HEK293 (cell line): ENCODE results near the gene MELTF.

Experiments used
- CTCF ChIA-PET: fragments of 350-600 bp; formaldehyde crosslinking; extraction: SDS; loops from one replicate; lab custom pipeline; 2021; ENCODE audit warnings: antibody characterized with exemption; lab: Yijun Ruan, JAX
- POLR2A ChIA-PET: fragments of 300-600 bp; formaldehyde crosslinking; extraction: SDS; loops from one replicate; lab custom pipeline; 2020; ENCODE audit warnings: antibody characterized with exemption, inconsistent platforms; lab: Yijun Ruan, JAX
- H3K27ac ChIP-seq: fragments of 200-500 bp; sonication (Bioruptor generic); 2 replicates; pipeline ENCODE4 v1.5.1; 2014; ENCODE audit warnings: low read depth, low read length, control low read depth, inconsistent platforms; ENCODE audit errors: extremely low read depth
- H3K36me3 ChIP-seq, 2 experiments: fragments of 200-500 bp in 1 of 2; sonication (Bioruptor generic) in 1 of 2; 1 replicate in 1 of 2; 2 replicates in 1 of 2; pipeline ENCODE4 v1.5.1; 2014 to 2017; ENCODE audit warnings: inconsistent platforms in 2 of 2, low read length in 2 of 2; ENCODE audit not compliant: control insufficient read depth in 2 of 2, insufficient read depth in 1 of 2
- H3K4me1 ChIP-seq: fragments of 200-500 bp; sonication (Bioruptor generic); 2 replicates; pipeline ENCODE4 v1.5.1; 2014; ENCODE audit warnings: mild to moderate bottlenecking, low read length, inconsistent platforms; ENCODE audit not compliant: control insufficient read depth, insufficient read depth
- H3K4me3 ChIP-seq: 2 replicates; pipeline ENCODE4 v1.5.1; 2011; ENCODE audit warnings: low read depth, mild to moderate bottlenecking, control low read depth, low read length, moderate library complexity
- H3K9me3 ChIP-seq: fragments of 200-500 bp; sonication (Bioruptor generic); 2 replicates; pipeline ENCODE4 v1.5.1; 2014; ENCODE audit warnings: low read depth, low read length, inconsistent platforms; ENCODE audit not compliant: control insufficient read depth, insufficient read depth
- GLIS2 ChIP-seq: fragments of 450-650 bp; formaldehyde crosslinking; IDR thresholded peaks from 2 replicates; pipeline ENCODE4 v1.5.1; 2016; ENCODE audit warnings: missing biosample characterization, missing genetic modification characterization
- HOXC10 ChIP-seq: sonication (generic); formaldehyde crosslinking; IDR thresholded peaks from 2 replicates; pipeline ENCODE4 v1.8.1; 2023; ENCODE audit warnings: mild to moderate bottlenecking, missing genetic modification reagents
- HOXD13 ChIP-seq: sonication (generic); formaldehyde crosslinking; IDR thresholded peaks from 2 replicates; pipeline ENCODE4 v1.8.0; 2022; ENCODE audit warnings: missing genetic modification reagents, borderline replicate concordance
- KLF17 ChIP-seq: fragments of 450-650 bp; formaldehyde crosslinking; IDR thresholded peaks from 2 replicates; pipeline ENCODE4 v1.5.1; 2016; ENCODE audit warnings: missing biosample characterization, missing genetic modification characterization
- PRDM1 ChIP-seq: fragments of 450-650 bp; formaldehyde crosslinking; IDR thresholded peaks from 2 replicates; pipeline ENCODE4; 2016; ENCODE audit warnings: missing biosample characterization, missing genetic modification characterization
- ZBTB8A ChIP-seq: fragments of 450-650 bp; formaldehyde crosslinking; IDR thresholded peaks from 2 replicates; pipeline ENCODE4 v1.5.1; 2016; ENCODE audit warnings: missing biosample characterization, missing genetic modification characterization
- ZEB2 ChIP-seq: fragments of 450-650 bp; formaldehyde crosslinking; IDR thresholded peaks from 2 replicates; pipeline ENCODE4 v1.5.1; 2016; ENCODE audit warnings: missing biosample characterization, missing genetic modification characterization
- ZNF155 ChIP-seq: fragments of 450-650 bp; formaldehyde crosslinking; IDR thresholded peaks from 2 replicates; pipeline ENCODE4 v1.5.1; 2016; ENCODE audit warnings: missing biosample characterization, missing genetic modification characterization
- ZNF184 ChIP-seq: fragments of 450-650 bp; IDR thresholded peaks from 2 replicates; pipeline ENCODE4 v1.5.1; 2018; ENCODE audit warnings: missing biosample characterization, mild to moderate bottlenecking, missing genetic modification characterization
- ZNF2 ChIP-seq: fragments of 450-650 bp; formaldehyde crosslinking; IDR thresholded peaks from 2 replicates; pipeline ENCODE4 v1.5.1; 2016; ENCODE audit warnings: missing biosample characterization, missing genetic modification characterization
- ZNF223 ChIP-seq: fragments of 450-650 bp; formaldehyde crosslinking; IDR thresholded peaks from 2 replicates; pipeline ENCODE4 v1.5.1; 2016; ENCODE audit warnings: missing biosample characterization, missing genetic modification characterization
- ZNF239 ChIP-seq: fragments of 450-650 bp; formaldehyde crosslinking; IDR thresholded peaks from 2 replicates; pipeline ENCODE4 v1.5.1; 2016; ENCODE audit warnings: missing biosample characterization, missing genetic modification characterization
- ZNF248 ChIP-seq: fragments of 450-650 bp; formaldehyde crosslinking; IDR thresholded peaks from 2 replicates; pipeline ENCODE4 v1.5.1; 2017; ENCODE audit warnings: missing biosample characterization, missing genetic modification characterization
- ZNF266 ChIP-seq: fragments of 450-650 bp; formaldehyde crosslinking; IDR thresholded peaks from 2 replicates; pipeline ENCODE4 v1.5.1; 2016; ENCODE audit warnings: missing biosample characterization, missing genetic modification characterization, low read depth
- ZNF335 ChIP-seq: fragments of 450-650 bp; formaldehyde crosslinking; conservative IDR thresholded peaks from 2 replicates; pipeline ENCODE4 v1.5.1; 2016; ENCODE audit warnings: missing biosample characterization, missing genetic modification characterization
- ZNF362 ChIP-seq: fragments of 450-650 bp; formaldehyde crosslinking; IDR thresholded peaks from 2 replicates; pipeline ENCODE4 v1.5.1; 2016; ENCODE audit warnings: missing biosample characterization, missing genetic modification characterization
- ZNF37A ChIP-seq: fragments of 450-650 bp; IDR thresholded peaks from 2 replicates; pipeline ENCODE4 v1.5.1; 2018; ENCODE audit warnings: missing biosample characterization, missing genetic modification characterization
- ZNF501 ChIP-seq: fragments of 450-650 bp; formaldehyde crosslinking; IDR thresholded peaks from 2 replicates; pipeline ENCODE4 v1.5.1; 2016; ENCODE audit warnings: missing biosample characterization, missing genetic modification characterization
- ZNF530 ChIP-seq: fragments of 450-650 bp; formaldehyde crosslinking; IDR thresholded peaks from 2 replicates; pipeline ENCODE4 v1.5.1; 2016; ENCODE audit warnings: low read depth, missing biosample characterization, missing genetic modification characterization
- ZNF585B ChIP-seq: fragments of 450-650 bp; formaldehyde crosslinking; IDR thresholded peaks from 2 replicates; pipeline ENCODE4 v1.5.1; 2016; ENCODE audit warnings: missing biosample characterization, missing genetic modification characterization
- ZNF600 ChIP-seq: fragments of 450-650 bp; formaldehyde crosslinking; IDR thresholded peaks from 2 replicates; pipeline ENCODE4 v1.5.1; 2016; ENCODE audit warnings: missing biosample characterization, missing genetic modification characterization
- ZNF610 ChIP-seq: fragments of 450-650 bp; formaldehyde crosslinking; IDR thresholded peaks from 2 replicates; pipeline ENCODE4 v1.5.1; 2016; ENCODE audit warnings: missing biosample characterization, missing genetic modification characterization, borderline replicate concordance
- ZNF670 ChIP-seq: fragments of 450-650 bp; formaldehyde crosslinking; IDR thresholded peaks from 2 replicates; pipeline ENCODE4 v1.5.1; 2016; ENCODE audit warnings: missing biosample characterization, missing genetic modification characterization, low read depth
- ZNF692 ChIP-seq: fragments of 450-650 bp; formaldehyde crosslinking; IDR thresholded peaks from 2 replicates; pipeline ENCODE4 v1.5.1; 2016; ENCODE audit warnings: missing biosample characterization, missing genetic modification characterization
- ZNF707 ChIP-seq: fragments of 450-650 bp; formaldehyde crosslinking; IDR thresholded peaks from 2 replicates; pipeline ENCODE4 v1.5.1; 2016; ENCODE audit warnings: missing biosample characterization, missing genetic modification characterization
- ZSCAN4 ChIP-seq: fragments of 450-650 bp; formaldehyde crosslinking; IDR thresholded peaks from 2 replicates; pipeline ENCODE4 v1.5.1; 2017; ENCODE audit warnings: missing biosample characterization, missing genetic modification characterization

MELTF gene

GRCh38 chr3:196976941-196977340 is 52.7 kb downstream of the MELTF start (continued):
- TF ChIP-seq HOXD13 (CRISPR knock-in tag) (no peak), ZNF692 (tag by site-specific recombination) (no peak), ZNF248 (tag by site-specific recombination) (no peak)

- H3K36me3 ChIP-seq: no peaks in the 10 kb centered on the region
- H3K9me3 ChIP-seq: no peaks in the 10 kb centered on the region
- ChIA-PET CTCF (no interaction called here), POLR2A (no interaction called here)
- no peak overlapping the region for H3K4me3 ChIP-seq
- H3K4me1 ChIP-seq: no peaks in the 10 kb centered on the region
- no peak overlapping the region for H3K27ac ChIP-seq
- TF ChIP-seq ZNF600 (tag by site-specific recombination) (no peak), ZNF530 (no peak), ZNF610 (no peak), ZNF501 (tag by site-specific recombination) (no peak), ZNF184 (tag by site-specific recombination) (no peak), ZNF362 (tag by site-specific recombination) (no peak)
- TF ChIP-seq, all 188 proteins: peak for 0
These were observed 54.3 kb downstream of the MELTF start for GRCh38 chr3:196975349-196975748.

- no peak overlapping the region for H3K27ac ChIP-seq
- H3K4me1 ChIP-seq: no peaks in the 10 kb centered on the region
- TF ChIP-seq ZNF335 (no peak), GLIS2 (no peak), ZNF239 (tag by site-specific recombination) (no peak), HOXD13 (CRISPR knock-in tag) (no peak), KLF17 (no peak), ZNF266 (tag by site-specific recombination) (no peak), ZNF670 (tag by site-specific recombination) (no peak), ZNF585B (tag by site-specific recombination) (no peak), PRDM1 (no peak), ZNF155 (no peak), ZSCAN4 (tag by site-specific recombination) (no peak), ZNF2 (tag by site-specific recombination) (no peak), ZNF707 (no peak), ZBTB8A (tag by site-specific recombination) (no peak), ZNF37A (tag by site-specific recombination) (no peak), ZEB2 (tag by site-specific recombination) (no peak), HOXC10 (CRISPR knock-in tag) (no peak), ZNF223 (tag by site-specific recombination) (no peak)
- H3K4me3 ChIP-seq: no peak overlapping the region
- H3K9me3 ChIP-seq: no peaks in the 10 kb centered on the region
- CTCF ChIA-PET: no interaction called here
- H3K36me3 ChIP-seq: no peaks in the 10 kb centered on the region
- POLR2A ChIA-PET: no interaction called here
These were observed 55.0 kb downstream of the MELTF start for GRCh38 chr3:196974661-196975060.
